ENCODE data around the gene MBD3L2.

The MBD3L2 gene

DNA sequence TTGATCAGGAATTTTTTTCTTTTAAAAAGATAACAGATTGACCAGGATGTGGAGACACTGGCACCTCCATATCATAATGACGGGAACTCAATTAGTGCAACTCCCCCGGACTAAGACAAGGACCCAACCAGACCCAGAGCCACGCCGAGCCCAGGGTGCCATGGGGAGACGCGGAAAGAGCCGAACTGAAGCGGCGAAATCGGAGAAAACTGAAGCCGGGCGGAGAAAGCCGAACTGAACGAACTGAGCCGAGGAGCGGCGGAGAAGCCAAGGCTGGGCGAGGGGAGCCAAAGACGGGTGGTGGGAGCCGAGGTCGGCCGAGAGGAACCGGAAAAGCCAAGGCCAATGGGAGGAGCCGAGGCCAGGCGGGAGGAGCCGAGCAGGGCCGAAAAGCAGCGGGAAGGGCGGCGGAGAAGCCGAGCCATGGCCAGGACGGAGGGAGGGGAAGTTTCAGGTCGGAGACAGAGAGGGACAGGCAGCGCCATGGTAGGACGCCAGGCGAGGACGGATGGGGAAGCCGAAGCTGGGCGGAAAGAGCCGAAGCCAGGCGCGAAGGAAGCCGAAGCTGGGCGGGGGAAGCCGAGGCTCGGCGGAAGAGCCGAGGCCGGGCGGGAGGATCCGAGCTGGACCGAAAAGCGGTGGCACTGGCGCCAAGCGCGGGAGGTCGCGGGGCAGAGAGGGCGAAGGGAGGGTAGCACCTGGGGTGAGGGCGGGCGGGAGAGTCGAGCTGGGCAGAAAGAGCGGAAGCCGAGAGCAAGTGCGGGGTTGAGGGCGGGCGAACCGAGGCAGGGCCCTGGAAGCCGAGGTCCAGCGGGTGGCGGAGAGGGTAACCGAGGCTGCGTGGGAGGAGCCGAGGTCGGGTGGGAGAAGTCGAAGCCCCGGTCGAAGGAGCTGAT is 49.8 kb downstream of the MBD3L2 start:
- TF ChIP-seq GATA3 (IDR thresholded peaks at IDR 0.05; ENCODE audit: low read depth, low read length): no peak
- TF ChIP-seq GATA2 (IDR thresholded peaks at IDR 0.05; ENCODE audit: low read depth, low read length): no peak

DNA sequence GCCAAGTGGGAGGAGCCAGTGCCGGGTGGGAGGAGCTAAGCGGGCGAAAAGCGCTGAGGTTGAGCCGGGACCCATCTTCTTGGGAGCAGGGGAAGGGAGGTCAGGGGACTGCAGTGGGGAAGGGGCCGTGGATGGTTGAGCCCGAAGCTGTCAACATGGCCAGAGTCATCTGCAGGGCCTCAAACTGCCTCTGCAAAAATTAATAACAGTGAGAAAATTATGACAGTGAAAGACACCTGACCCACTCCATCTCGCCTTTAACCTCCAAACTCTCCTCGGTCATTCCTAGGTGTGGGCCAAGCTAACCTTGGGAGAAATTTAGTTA is 50.4 kb downstream of the MBD3L2 start:
- no peak for TF ChIP-seq GATA2 (IDR thresholded peaks at IDR 0.05; ENCODE audit: low read depth, low read length)
- no peak for TF ChIP-seq GATA3 (IDR thresholded peaks at IDR 0.05; ENCODE audit: low read depth, low read length)
